Esophagus squamous epithelium (tissue), 5 donors: ENCODE results near the gene PYGO1. TPM values are rescaled to one million over a fixed set of nuclear protein-coding genes. Genes with fewer than 3 reads are reported as not detected.
"Not testable (repeated sequence)": the region's sequence is repeated elsewhere in the genome, so short reads cannot be mapped to it uniquely, and the experiment has no call there.

Experiments
- DNase-seq: peaks from one replicate; lab custom pipeline; 2025; lab: John Stamatoyannopoulos, UW
- H3K27ac ChIP-seq, 4 donors: fragments of 200-600 bp; sonication (generic); one replicate each; pipeline ENCODE4 v1.5.1; 2016 to 2019; ENCODE audit warnings: mild to moderate bottlenecking in 1 of 4
- H3K27me3 ChIP-seq, 4 donors: fragments of 200-600 bp; sonication (generic); 1 replicate in 3 of 4; 2 replicates in 1 of 4; pipeline versions ENCODE4 v1.5.1 to v1.6.0; 2017 to 2021; ENCODE audit warnings: antibody characterized with exemption in 1 of 4
- H3K36me3 ChIP-seq, 3 donors: fragments of 200-600 bp; sonication (generic); one replicate each; pipeline ENCODE4 v1.5.1; 2016 to 2019
- H3K4me1 ChIP-seq, 3 donors: fragments of 200-600 bp; sonication (generic); one replicate each; pipeline ENCODE4 v1.5.1; 2017 to 2019
- H3K4me3 ChIP-seq, 4 donors: fragments of 200-600 bp; sonication (generic); 1 replicate in 3 of 4; 2 replicates in 1 of 4; pipeline ENCODE4 v1.5.1; 2016 to 2019; ENCODE audit warnings: mild to moderate bottlenecking in 2 of 4, moderate library complexity in 1 of 4
- H3K9me3 ChIP-seq, 3 donors: fragments of 200-600 bp; sonication (generic); one replicate each; pipeline ENCODE4 v1.5.1; 2016 to 2019
- CTCF ChIP-seq, 6 experiments: fragments of 450-650 bp in 4 of 6; fragments of 200-600 bp in 2 of 6; sonication (generic) in 2 of 6; IDR thresholded peaks; one replicate each; pipeline ENCODE4 v1.5.1; 2016 to 2019; ENCODE audit warnings: antibody characterized with exemption in 6 of 6, mild to moderate bottlenecking in 4 of 6, moderate library complexity in 4 of 6
- POLR2A ChIP-seq, 4 donors: fragments of 450-650 bp; IDR thresholded peaks; one replicate each; pipeline ENCODE4 v1.6.1; 2017; ENCODE audit warnings: antibody characterized with exemption in 4 of 4, mild to moderate bottlenecking in 4 of 4, moderate library complexity in 3 of 4
- WGBS, 2 donors: methylation state at CpG; one replicate each; pipeline ENCODE4 v1.1.5; 2018; 5-methylcytosine and 5-hydroxymethylcytosine counted together
- intact Hi-C: fragments of 100-400 bp; cut with DNase I; formaldehyde crosslinking; loops from one replicate; pipeline ENCODE4 v1.15.0; 2022
- total RNA-seq, 4 donors: library from RNA; depleted of rRNA; stranded (reverse); fragments of >200 nt; gene quantifications; one replicate each; pipeline ENCODE4 v1.1.0, GENCODE V29; 2016
- donor health status: DM: yes; HTN: yes; CAD: no.

The PYGO1 gene
- total RNA-seq, 4 donors from 2014 or later = 1.3 to 5.1 (median 1.8) TPM

GRCh38 chr15:55514414-55514850 is 73.7 kb downstream of the PYGO1 start:
- no peaks in the 10 kb centered on the region for H3K36me3 ChIP-seq
- 87 to 92% methylated on average over 8 to 12 of the region's 12 CpGs for WGBS, 2 donors
- intact Hi-C loops = no loop called here
- TF ChIP-seq CTCF (IDR thresholded peaks at IDR 0.05) (no peak), POLR2A (IDR thresholded peaks at IDR 0.05) (no peak)
- no peaks in the 10 kb centered on the region for H3K9me3 ChIP-seq
- no peak overlapping the region for H3K4me3 ChIP-seq
- no peak overlapping the region for H3K27ac ChIP-seq
- DNase-seq = no peak
- H3K4me1 ChIP-seq = no peaks in the 10 kb centered on the region
- H3K27me3 ChIP-seq = no peaks in the 10 kb centered on the region

DNA sequence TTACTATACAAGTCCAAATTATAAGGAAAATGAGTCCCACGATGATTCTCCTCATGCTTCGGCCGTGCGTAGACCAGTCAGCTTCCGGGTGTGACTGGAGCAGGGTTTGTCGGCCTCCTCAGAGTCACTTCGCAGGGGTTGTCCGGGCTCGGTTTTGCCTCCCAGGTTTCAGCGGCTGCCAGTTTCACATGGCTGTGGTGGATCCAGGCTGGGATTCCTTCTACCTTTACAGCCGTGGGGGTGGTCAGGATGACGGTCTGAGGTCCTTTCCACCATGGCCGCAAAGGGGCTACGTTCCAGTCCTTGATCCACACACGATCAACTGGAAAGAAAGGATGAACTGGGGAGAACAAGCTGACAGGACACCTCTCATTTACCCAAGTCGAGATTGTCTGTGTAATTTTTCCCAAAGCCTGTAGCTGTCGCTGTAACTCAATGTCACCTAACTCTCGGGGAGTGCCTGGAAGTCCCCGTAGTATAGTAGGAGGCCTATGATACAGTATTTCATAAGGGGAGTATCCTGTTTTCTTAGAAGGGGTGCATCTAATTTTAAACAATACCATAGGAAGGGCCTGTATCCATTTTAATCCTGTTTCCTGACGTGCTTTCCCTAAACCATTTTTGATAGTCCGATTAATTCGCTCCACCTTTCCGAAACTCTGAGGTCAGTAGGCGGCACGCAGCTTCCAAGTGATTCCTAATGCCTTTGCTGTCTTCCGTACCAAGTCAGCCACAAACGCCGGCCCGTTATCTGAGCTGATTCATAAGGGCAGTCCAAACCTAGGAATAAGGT is 74.3 kb downstream of the PYGO1 start:
- intact Hi-C loops, DNase-seq, H3K27ac ChIP-seq: not testable (repeated sequence)

DNA sequence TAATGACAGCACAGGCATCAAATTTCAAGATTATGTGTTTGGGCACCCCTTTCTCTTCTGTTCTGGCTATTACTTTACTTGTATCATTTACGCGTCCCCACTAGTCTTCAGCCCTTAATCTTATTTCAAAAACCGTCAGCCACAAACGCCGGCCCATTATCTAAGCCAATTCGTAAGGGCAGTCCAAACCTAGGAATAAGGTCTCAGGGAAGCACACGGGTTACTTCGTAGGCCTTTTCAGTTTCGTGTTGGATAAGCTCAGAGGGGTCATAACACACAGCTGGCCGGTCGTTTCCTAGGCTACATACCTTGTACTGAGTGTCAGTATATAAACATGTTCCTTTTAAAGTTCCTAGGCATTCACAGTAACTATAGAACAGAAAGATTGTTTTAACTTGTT is 75.0 kb downstream of the PYGO1 start:
- TF ChIP-seq POLR2A (IDR thresholded peaks at IDR 0.05) (no peak), CTCF (IDR thresholded peaks at IDR 0.05) (no peak)
- no peak overlapping the region for H3K27ac ChIP-seq
- no peak for DNase-seq
- no peaks in the 10 kb centered on the region for H3K27me3 ChIP-seq
- no peaks in the 10 kb centered on the region for H3K9me3 ChIP-seq
- 58 to 72% methylated on average over 11 of the region's 11 CpGs for WGBS, 2 donors
- H3K36me3 ChIP-seq = no peaks in the 10 kb centered on the region
- intact Hi-C loops = no loop called here
- H3K4me1 ChIP-seq = no peaks in the 10 kb centered on the region
- no peak overlapping the region for H3K4me3 ChIP-seq

More for the DNA sequence above, 74.3 kb downstream of the PYGO1 start:
- 77 to 85% methylated on average over 15 to 22 of the region's 29 CpGs for WGBS, 2 donors
- not testable (repeated sequence) for H3K4me1 ChIP-seq, H3K4me3 ChIP-seq, H3K9me3 ChIP-seq, H3K27me3 ChIP-seq, H3K36me3 ChIP-seq
- TF ChIP-seq CTCF (IDR thresholded peaks at IDR 0.05) = peak in 1 of 6 experiments; percentile 5

GRCh38 chr15:55507567-55507966 is 80.6 kb downstream of the PYGO1 start:
- WGBS, 2 donors = 86 to 87% methylated on average over 4 of the region's 4 CpGs
- no peak overlapping the region for H3K27ac ChIP-seq
- H3K27me3 ChIP-seq = no peaks in the 10 kb centered on the region
- no peaks in the 10 kb centered on the region for H3K36me3 ChIP-seq
- no peaks in the 10 kb centered on the region for H3K4me1 ChIP-seq
- H3K9me3 ChIP-seq = no peaks in the 10 kb centered on the region
- TF ChIP-seq CTCF (IDR thresholded peaks at IDR 0.05) = no peak
- no peak for TF ChIP-seq POLR2A (IDR thresholded peaks at IDR 0.05)
- intact Hi-C loops = no loop called here
- DNase-seq = no peak
- no peak overlapping the region for H3K4me3 ChIP-seq

DNA sequence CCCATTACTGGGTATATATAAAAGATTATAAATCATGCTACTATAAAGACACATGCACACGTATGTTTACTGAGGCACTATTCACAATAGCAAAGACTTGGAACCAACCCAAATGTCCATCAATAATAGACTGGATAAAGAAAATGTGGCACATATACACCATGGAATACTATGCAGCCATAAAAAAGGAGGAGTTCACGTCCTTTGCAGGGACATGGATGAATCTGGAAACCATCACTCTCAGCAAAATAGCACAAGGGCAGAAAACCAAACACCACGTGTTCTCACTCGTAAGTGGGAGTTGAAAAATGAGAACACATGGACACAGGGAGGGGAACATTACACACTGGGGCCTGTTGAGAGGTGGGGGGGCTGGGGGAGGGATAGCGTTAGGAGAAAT is 82.7 kb downstream of the PYGO1 start:
- H3K27ac ChIP-seq, H3K9me3 ChIP-seq: not testable (repeated sequence)

More for the DNA sequence above, 82.7 kb downstream of the PYGO1 start:
- 64 to 80% methylated on average over 5 of the region's 5 CpGs for WGBS, 2 donors
- H3K27me3 ChIP-seq, H3K36me3 ChIP-seq, intact Hi-C loops, H3K4me1 ChIP-seq, DNase-seq, H3K4me3 ChIP-seq: not testable (repeated sequence)
